ENCODE data around the gene C8A. TPM values are rescaled to one million over a fixed set of nuclear protein-coding genes. Genes with fewer than 3 reads are reported as not detected.
A peak's percentile ranks its signal among the peaks of the same experiment; 100 is the strongest.

Gene C8A
- total and polyA plus RNA-seq, 2 of the 13 experiments (the other 11 are each of a cell fraction or from before 2014, with no cell fraction given), result 10.5 to 15.0 TPM

DNA sequence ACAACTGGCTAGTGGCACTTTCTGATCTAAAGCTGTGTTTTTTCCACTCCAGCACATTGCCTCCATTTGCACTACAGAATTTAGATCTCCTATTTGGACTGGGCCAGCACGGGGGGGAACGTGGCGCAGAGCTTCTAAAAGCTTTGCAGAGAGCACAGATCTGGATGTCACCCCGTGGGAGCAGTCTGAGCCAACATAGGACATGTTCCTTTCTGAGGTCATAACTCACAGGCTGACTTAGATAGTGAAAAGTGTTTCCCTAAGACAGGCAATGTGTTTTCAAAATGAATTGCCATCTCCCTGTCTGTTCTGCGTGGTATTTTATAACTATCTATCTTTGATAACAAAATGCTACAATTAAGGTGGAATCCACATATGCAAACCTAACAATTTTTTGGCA is 3.7 kb upstream of the C8A start (continued):
- TF ChIP-seq RBFOX2 (IDR thresholded peaks at IDR 0.05; ENCODE audit: low read depth, low read length), result no peak
- TF ChIP-seq SOX13 (IDR thresholded peaks at IDR 0.05), result no peak
- no peak for TF ChIP-seq SOX13 (CRISPR knock-in tag; conservative IDR thresholded peaks at IDR 0.05 in 1 of 2, IDR thresholded peaks at IDR 0.05 in 1 of 2)
- TF ChIP-seq, protein P1, sequence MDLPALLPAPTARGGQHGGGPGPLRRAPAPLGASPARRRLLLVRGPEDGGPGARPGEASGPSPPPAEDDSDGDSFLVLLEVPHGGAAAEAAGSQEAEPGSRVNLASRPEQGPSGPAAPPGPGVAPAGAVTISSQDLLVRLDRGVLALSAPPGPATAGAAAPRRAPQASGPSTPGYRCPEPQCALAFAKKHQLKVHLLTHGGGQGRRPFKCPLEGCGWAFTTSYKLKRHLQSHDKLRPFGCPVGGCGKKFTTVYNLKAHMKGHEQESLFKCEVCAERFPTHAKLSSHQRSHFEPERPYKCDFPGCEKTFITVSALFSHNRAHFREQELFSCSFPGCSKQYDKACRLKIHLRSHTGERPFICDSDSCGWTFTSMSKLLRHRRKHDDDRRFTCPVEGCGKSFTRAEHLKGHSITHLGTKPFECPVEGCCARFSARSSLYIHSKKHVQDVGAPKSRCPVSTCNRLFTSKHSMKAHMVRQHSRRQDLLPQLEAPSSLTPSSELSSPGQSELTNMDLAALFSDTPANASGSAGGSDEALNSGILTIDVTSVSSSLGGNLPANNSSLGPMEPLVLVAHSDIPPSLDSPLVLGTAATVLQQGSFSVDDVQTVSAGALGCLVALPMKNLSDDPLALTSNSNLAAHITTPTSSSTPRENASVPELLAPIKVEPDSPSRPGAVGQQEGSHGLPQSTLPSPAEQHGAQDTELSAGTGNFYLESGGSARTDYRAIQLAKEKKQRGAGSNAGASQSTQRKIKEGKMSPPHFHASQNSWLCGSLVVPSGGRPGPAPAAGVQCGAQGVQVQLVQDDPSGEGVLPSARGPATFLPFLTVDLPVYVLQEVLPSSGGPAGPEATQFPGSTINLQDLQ (CRISPR knock-in tag; IDR thresholded peaks at IDR 0.05), result no peak
- TF ChIP-seq HDAC6 (IDR thresholded peaks at IDR 0.05; ENCODE audit: low read depth, low read length), result no peak
- TF ChIP-seq ZFP82 (CRISPR knock-in tag; IDR thresholded peaks at IDR 0.05; ENCODE audit: borderline replicate concordance), result no peak

DNA sequence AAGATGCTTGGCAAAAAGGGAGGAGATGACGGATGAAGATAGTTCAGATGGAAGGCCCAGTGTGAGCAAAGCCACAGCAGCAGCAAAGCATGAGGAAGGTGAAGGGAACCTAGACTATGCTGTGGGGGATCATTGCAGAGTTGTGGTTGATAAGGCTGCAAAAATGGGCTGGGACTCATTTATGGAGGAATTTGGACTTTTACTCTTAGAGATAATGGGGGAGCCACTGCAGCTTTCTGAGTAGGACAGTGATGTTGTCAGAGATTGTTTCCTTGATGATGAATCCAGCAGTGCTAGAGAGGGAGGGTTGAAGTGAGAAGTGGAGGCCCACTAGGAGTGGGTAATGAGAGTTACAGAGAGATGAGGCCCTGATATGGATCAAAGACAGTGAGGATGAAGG is 2.1 kb upstream of the C8A start:
- DNase-seq (ENCODE audit: low spot score) (peak; percentile 52), FAIRE-seq (peak; percentile 72), ATAC-seq (no peak)
- BruUV-seq (replicated peaks), result no TSS peak
- no peak overlapping the region for H3K4me2 ChIP-seq (ENCODE audit: low read depth, low read length)
- no peaks in the 10 kb centered on the region for H4K20me1 ChIP-seq (ENCODE audit: insufficient read depth, low read length)
- in situ Hi-C loops (cut with HindIII; ENCODE audit: extremely low pct_ligation_motif_present, low pct_unique_long_range_greater_than_20kb) (loop anchor here (5.0 kb wide), 1 partner anchor 60 kb away; no protein-coding TSS in a partner anchor), intact Hi-C loops (cut with micrococcal nuclease; ENCODE audit: unreplicated experiment) (no loop called here)
- ChIA-PET CTCF (ENCODE audit: low intra/inter-chr PET ratio, low total read pairs) (no interaction called here), POLR2A (no interaction called here)
- H3K27me3 ChIP-seq (ENCODE audit: control insufficient read depth in 1 of 2, insufficient read depth in 2 of 2, low read length in 2 of 2), result no peaks in the 10 kb centered on the region
- TF ChIP-seq ZNF234 (CRISPR knock-in tag; conservative IDR thresholded peaks at IDR 0.05) (no peak), CREB1 (IDR thresholded peaks at IDR 0.05) (no peak), CREB1 (CRISPR knock-in tag; IDR thresholded peaks at IDR 0.05) (0 out of 2 replicates have a peak, but pooled peaks have one; percentile 14), EP300 (IDR thresholded peaks at IDR 0.05; ENCODE audit: low read depth in 2 of 2, low read length in 2 of 2) (peak in 1 of 2 experiments; percentile 9; a peak in 1 of 4 replicates), EP300 (CRISPR knock-in tag; IDR thresholded peaks at IDR 0.05; ENCODE audit: borderline replicate concordance) (no peak), HNF4A (CRISPR knock-in tag; IDR thresholded peaks at IDR 0.05) (peak; percentile 51; the same call in 1 of the 2 replicates), HNF4G (IDR thresholded peaks at IDR 0.05; ENCODE audit: borderline replicate concordance, low read depth, low read length) (peak; percentile 18; the same call in 1 of the 2 replicates), HNF4G (CRISPR knock-in tag; IDR thresholded peaks at IDR 0.05; ENCODE audit: borderline replicate concordance, low read depth) (no peak)
- H2AFZ ChIP-seq (ENCODE audit: low read length), result no peak overlapping the region
- H3K9me3 ChIP-seq (ENCODE audit: low read length), result no peaks in the 10 kb centered on the region
- no peak overlapping the region for H3K9ac ChIP-seq (ENCODE audit: insufficient read depth, low read depth, low read length)
- H3K27ac ChIP-seq (ENCODE audit: extremely low read length, insufficient read depth, low read length), result peak overlapping the region; percentile 89
- H3K4me1 ChIP-seq (ENCODE audit: insufficient read depth, low read length), result peaks cover 69% of the 10 kb centered on the region
- H3K79me2 ChIP-seq (ENCODE audit: insufficient read depth, low read length), result peaks cover 8% of the 10 kb centered on the region
- no peak overlapping the region for H3K4me3 ChIP-seq (replicated peaks in 1 of 3; ENCODE audit: insufficient read depth in 1 of 3, low read depth in 2 of 3, low read length in 3 of 3)
- 0% methylated on average over 1 of the region's 1 CpG for WGBS (ENCODE audit: low lambda C conversion rate)
- H3K36me3 ChIP-seq (replicated peaks in 1 of 2; ENCODE audit: control insufficient read depth in 1 of 2, insufficient read depth in 2 of 2, low read length in 2 of 2), result no peaks in the 10 kb centered on the region

All from HepG2 (cell line).